Upper lobe of left lung (tissue), 4 donors: ENCODE results near the gene KIAA1614.

ENCODE experiments used
- CTCF ChIP-seq, 6 experiments: fragments of 450-650 bp in 4 of 6; fragments of 200-600 bp in 2 of 6; sonication (generic) in 2 of 6; IDR thresholded peaks; one replicate each; pipeline ENCODE4 v1.5.1; 2016 to 2019; ENCODE audit warnings: antibody characterized with exemption in 6 of 6
- POLR2A ChIP-seq, 4 donors: fragments of 450-650 bp; IDR thresholded peaks; one replicate each; pipeline ENCODE4 v1.5.1; 2016 to 2017; ENCODE audit warnings: antibody characterized with exemption in 4 of 4, mild to moderate bottlenecking in 2 of 4
- POLR2AphosphoS5 ChIP-seq, 2 donors: sonication (generic); formaldehyde crosslinking; IDR thresholded peaks; one replicate each; pipeline ENCODE4 v1.5.1; 2017; ENCODE audit warnings: antibody characterized with exemption in 2 of 2

- TF ChIP-seq CTCF (IDR thresholded peaks at IDR 0.05) (no peak), POLR2AphosphoS5 (IDR thresholded peaks at IDR 0.05) (no peak), POLR2A (IDR thresholded peaks at IDR 0.05) (no peak)
Measured at GRCh38 chr1:180884588-180885300, 28.0 kb upstream of the KIAA1614 start.
